IMR-90 (cell line): ENCODE measurements around the gene PITPNM1. TPM values are rescaled to one million over a fixed set of nuclear protein-coding genes. Genes with fewer than 3 reads are reported as not detected.

Experiments
- ATAC-seq: fragments of 200-7000 bp; cut with Tn5 transposase; 2 replicates; pipeline ENCODE4 v1.9.1; 2020; ENCODE audit warnings: low read depth, mild to moderate bottlenecking, moderate library complexity
- BruUV-seq: library from RNA; stranded (reverse); fragments of 400-500 nt; replicated peaks from 2 replicates; lab custom pipeline; 2021; lab: Mats Ljungman, UMichigan
- CTCF ChIA-PET: fragments of 300-600 bp; formaldehyde crosslinking; extraction: SDS; loops from one replicate; lab custom pipeline; 2021; ENCODE audit warnings: antibody characterized with exemption; lab: Yijun Ruan, JAX
- POLR2A ChIA-PET: fragments of 300-600 bp; sonication (Branson Sonifier 250); formaldehyde crosslinking; loops from one replicate; lab custom pipeline; 2022; ENCODE audit warnings: antibody characterized with exemption; ENCODE audit not compliant: unreplicated experiment; lab: Charles Lee
- DNase-seq: peaks from one replicate; pipeline ENCODE4 v3.0.0; 2013
- H2AFZ ChIP-seq: replicated peaks from 2 replicates; pipeline ENCODE3; 2013; ENCODE audit warnings: low read length, mild to moderate bottlenecking; ENCODE audit not compliant: poor library complexity
- H2AK5ac ChIP-seq: 2 replicates; pipeline ENCODE4 v1.6.1; 2013; ENCODE audit warnings: low read depth, low read length, inconsistent platforms
- H2AK9ac ChIP-seq: replicated peaks from 2 replicates; pipeline ENCODE3; 2013; ENCODE audit warnings: mild to moderate bottlenecking, low read depth, low read length, moderate library complexity; ENCODE audit not compliant: poor library complexity
- H2BK120ac ChIP-seq: 2 replicates; pipeline ENCODE4 v1.6.1; 2013; ENCODE audit warnings: low read depth, low read length, inconsistent platforms
- H2BK15ac ChIP-seq: 3 replicates; pipeline ENCODE4 v1.6.1; 2013; ENCODE audit warnings: low read depth, low read length, inconsistent platforms
- H2BK20ac ChIP-seq: 2 replicates; pipeline ENCODE4 v1.6.1; 2013; ENCODE audit warnings: low read depth, mild to moderate bottlenecking, inconsistent platforms, low read length, moderate library complexity
- H2BK5ac ChIP-seq: 2 replicates; pipeline ENCODE4 v1.6.1; 2013; ENCODE audit warnings: mild to moderate bottlenecking, low read depth, low read length, inconsistent platforms; ENCODE audit not compliant: poor library complexity, severe bottlenecking
- H3K14ac ChIP-seq: replicated peaks from 2 replicates; pipeline ENCODE4 v1.6.1; 2013; ENCODE audit warnings: low read depth, low read length, inconsistent platforms
- H3K18ac ChIP-seq: 2 replicates; pipeline ENCODE4 v1.6.1; 2013; ENCODE audit warnings: low read depth, low read length, control low read depth
- H3K23ac ChIP-seq: 2 replicates; pipeline ENCODE4 v1.6.1; 2013; ENCODE audit warnings: low read depth, low read length, inconsistent platforms
- H3K27ac ChIP-seq: 2 replicates; pipeline ENCODE4 v1.5.1; 2013; ENCODE audit warnings: mild to moderate bottlenecking, control low read depth, low read length; ENCODE audit not compliant: insufficient read depth
- H3K27me3 ChIP-seq: 2 replicates; pipeline ENCODE4 v1.6.1; 2013; ENCODE audit warnings: low read length; ENCODE audit not compliant: control insufficient read depth, insufficient read depth
- H3K36me3 ChIP-seq: 2 replicates; pipeline ENCODE4 v1.6.1; 2013; ENCODE audit warnings: low read length, mixed read lengths; ENCODE audit not compliant: control insufficient read depth, insufficient read depth
- H3K4ac ChIP-seq: 2 replicates; pipeline ENCODE4 v1.6.1; 2013; ENCODE audit warnings: low read depth, low read length, inconsistent platforms
- H3K4me1 ChIP-seq: 2 replicates; pipeline ENCODE4 v1.6.1; 2013; ENCODE audit warnings: low read length, mixed read lengths; ENCODE audit not compliant: control insufficient read depth, insufficient read depth
- H3K4me2 ChIP-seq: 2 replicates; pipeline ENCODE4 v1.6.1; 2013; ENCODE audit warnings: low read depth, mild to moderate bottlenecking, control low read depth, low read length, moderate library complexity
- H3K4me3 ChIP-seq: 2 replicates; pipeline ENCODE4 v1.5.1; 2013; ENCODE audit warnings: low read depth, mild to moderate bottlenecking, control low read depth, low read length, moderate library complexity; ENCODE audit not compliant: insufficient read depth
- H3K56ac ChIP-seq: 2 replicates; pipeline ENCODE4 v1.6.1; 2013; ENCODE audit warnings: low read length, inconsistent platforms; ENCODE audit not compliant: insufficient read depth; ENCODE audit errors: extremely low read depth
- H3K79me1 ChIP-seq, 2 experiments: 2 replicates each; pipeline ENCODE4 v1.6.1; 2013; ENCODE audit warnings: low read length in 2 of 2, inconsistent platforms in 1 of 2, low read depth in 1 of 2
- H3K9ac ChIP-seq: 2 replicates; pipeline ENCODE4 v1.6.1; 2013; ENCODE audit warnings: low read depth, low read length, control low read depth
- H3K9me1 ChIP-seq: 2 replicates; pipeline ENCODE4 v1.6.1; 2013; ENCODE audit warnings: low read length, inconsistent platforms; ENCODE audit not compliant: insufficient read depth
- H3K9me3 ChIP-seq: 2 replicates; pipeline ENCODE4 v1.6.1; 2013; ENCODE audit warnings: low read length; ENCODE audit not compliant: control insufficient read depth, insufficient read depth
- H4K20me1 ChIP-seq: 2 replicates; pipeline ENCODE4 v1.6.1; 2013; ENCODE audit warnings: low read length, inconsistent platforms; ENCODE audit not compliant: insufficient read depth
- H4K5ac ChIP-seq: 2 replicates; pipeline ENCODE4 v1.6.1; 2013; ENCODE audit warnings: mild to moderate bottlenecking, low read depth, low read length, control low read depth
- H4K8ac ChIP-seq, 2 experiments: 2 replicates each; pipeline ENCODE4 v1.6.1; 2013; ENCODE audit warnings: low read depth in 2 of 2, low read length in 2 of 2, control low read depth in 1 of 2, inconsistent platforms in 1 of 2
- H4K91ac ChIP-seq: 2 replicates; pipeline ENCODE4 v1.6.1; 2013; ENCODE audit warnings: low read depth, low read length, inconsistent platforms; ENCODE audit not compliant: insufficient read depth
- CEBPB ChIP-seq: IDR thresholded peaks from 2 replicates; pipeline ENCODE4 v1.6.1; 2012; ENCODE audit warnings: low read depth, low read length, improper control_type of control experiment
- SMC3 ChIP-seq: fragments of 150-350 bp; IDR thresholded peaks from 2 replicates; pipeline ENCODE4 v1.6.1; 2016; ENCODE audit warnings: low read depth, mild to moderate bottlenecking, antibody characterized with exemption, low read length, moderate library complexity
- USF2 ChIP-seq: fragments of 150-350 bp; IDR thresholded peaks from 2 replicates; pipeline ENCODE4 v1.6.1; 2017; ENCODE audit warnings: mild to moderate bottlenecking, antibody characterized with exemption, low read length, low read depth
- WGBS, 2 experiments: methylation state at CpG; one replicate each; pipeline versions ENCODE4 v1.1.5 to v1.1.7; 2013; ENCODE audit warnings: missing lambda C conversion rate in 2 of 2; ENCODE audit not compliant: insufficient read length in 1 of 2; ENCODE audit errors: extremely low coverage in 2 of 2; 5-methylcytosine and 5-hydroxymethylcytosine counted together
- dilution Hi-C: fragments of 300-500 bp; cut with HindIII; formaldehyde crosslinking; loops from one replicate; pipeline ENCODE4 v1.14.3; 2018; ENCODE audit warnings: low sequenced_read_pairs; ENCODE audit not compliant: unreplicated experiment
- in situ Hi-C: fragments of 300-500 bp; cut with MboI; formaldehyde crosslinking; loops from 3 replicates; pipeline ENCODE4 v1.14.3; 2019; ENCODE audit warnings: low sequenced_read_pairs, inconsistent platforms, mixed read lengths
- intact Hi-C: fragments of 100-400 bp; cut with micrococcal nuclease; formaldehyde crosslinking; loops from 2 replicates; pipeline ENCODE4 v1.10.0; 2022
- polyA plus RNA-seq, 3 experiments: library from polyadenylated mRNA; depleted of rRNA; stranded (reverse); fragments of >200 nt; gene quantifications; 2 replicates each; pipeline ENCODE4 v1.2.3, GENCODE V29; 2012; ENCODE audit warnings: low replicate concordance in 1 of 3
- total RNA-seq: library from RNA; depleted of rRNA; stranded (reverse); fragments of >200 nt; gene quantifications from 2 replicates; pipeline ENCODE4 v1.2.3, GENCODE V29; 2012
- TF ChIP-seq, protein P1 (sequence below): fragments of 150-350 bp; IDR thresholded peaks from 2 replicates; pipeline ENCODE4 v1.6.1; 2016; ENCODE audit warnings: low read depth, mild to moderate bottlenecking, low read length, moderate library complexity, borderline replicate concordance

PITPNM1 gene
- total and polyA plus RNA-seq, 2 of the 4 experiments (the other 2 are of a cell fraction) = 5.0 to 15.4 TPM

DNA sequence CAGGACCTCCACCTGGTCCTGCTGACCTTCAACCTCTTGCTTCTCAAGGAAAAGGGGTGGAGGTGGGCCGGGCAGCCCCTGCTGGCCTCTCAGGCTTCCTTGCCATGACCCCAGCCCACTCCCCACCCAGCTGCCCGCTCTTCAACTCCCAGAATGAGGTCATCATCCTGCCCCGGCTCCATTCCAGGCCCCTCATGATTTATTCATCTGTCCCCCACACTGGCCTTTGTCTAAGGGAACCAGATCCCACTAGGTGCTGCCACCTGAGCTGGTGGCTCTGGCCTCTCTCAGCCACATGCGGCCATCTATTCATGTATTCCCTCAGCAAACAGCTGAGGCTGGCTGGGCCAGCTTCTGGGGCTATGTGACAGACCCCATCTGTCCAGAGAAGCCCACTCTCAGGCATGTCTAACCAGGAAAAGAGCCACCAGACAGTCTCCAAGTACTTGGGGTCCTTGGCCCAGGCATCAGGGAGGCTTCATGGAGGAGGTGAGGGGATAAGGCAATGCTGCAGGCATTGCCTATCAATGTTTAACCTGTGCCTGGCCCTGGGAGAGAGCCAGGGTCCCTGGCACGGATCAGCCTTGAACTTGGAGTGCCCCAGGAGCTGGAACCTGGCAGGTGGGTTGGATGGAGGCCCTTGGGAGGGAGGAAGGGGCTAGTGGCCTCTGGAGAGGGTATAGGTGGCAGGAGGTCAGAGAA, 20.3 kb upstream of the PITPNM1 start:
- Histone ChIP-seq H3K4ac (no peak overlapping the region), H4K8ac (no peak overlapping the region), H2BK5ac (no peak overlapping the region), H3K14ac (no peak overlapping the region; the same call in 1 of the 2 replicates), H4K91ac (no peak overlapping the region), H3K79me1 (no peaks in the 10 kb centered on the region), H3K4me2 (no peak overlapping the region), H2BK120ac (no peak overlapping the region), H3K9me1 (no peaks in the 10 kb centered on the region), H3K9ac (no peak overlapping the region), H3K27ac (no peak overlapping the region), H3K9me3 (no peaks in the 10 kb centered on the region), H3K56ac (no peak overlapping the region), H2AFZ (no peak overlapping the region), H3K4me1 (no peaks in the 10 kb centered on the region), H4K20me1 (no peaks in the 10 kb centered on the region), H2BK20ac (no peak overlapping the region), H2BK15ac (no peak overlapping the region), H3K23ac (no peak overlapping the region), H2AK9ac (no peak overlapping the region), H3K18ac (no peak overlapping the region), H3K4me3 (no peak overlapping the region), H3K27me3 (peaks cover 16% of the 10 kb centered on the region), H2AK5ac (no peak overlapping the region), H4K5ac (no peak overlapping the region), H3K36me3 (no peaks in the 10 kb centered on the region)
- DNase-seq (no peak), ATAC-seq (no peak)
- CTCF ChIA-PET = no interaction called here
- in situ Hi-C loops (no loop called here), dilution Hi-C loops (no loop called here), intact Hi-C loops (no loop called here)
- no peak for TF ChIP-seq CEBPB
- TF ChIP-seq, protein P1, sequence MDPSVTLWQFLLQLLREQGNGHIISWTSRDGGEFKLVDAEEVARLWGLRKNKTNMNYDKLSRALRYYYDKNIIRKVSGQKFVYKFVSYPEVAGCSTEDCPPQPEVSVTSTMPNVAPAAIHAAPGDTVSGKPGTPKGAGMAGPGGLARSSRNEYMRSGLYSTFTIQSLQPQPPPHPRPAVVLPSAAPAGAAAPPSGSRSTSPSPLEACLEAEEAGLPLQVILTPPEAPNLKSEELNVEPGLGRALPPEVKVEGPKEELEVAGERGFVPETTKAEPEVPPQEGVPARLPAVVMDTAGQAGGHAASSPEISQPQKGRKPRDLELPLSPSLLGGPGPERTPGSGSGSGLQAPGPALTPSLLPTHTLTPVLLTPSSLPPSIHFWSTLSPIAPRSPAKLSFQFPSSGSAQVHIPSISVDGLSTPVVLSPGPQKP = no peak
- TF ChIP-seq SMC3 = no peak
- TF ChIP-seq USF2 = no peak
- POLR2A ChIA-PET = no interaction called here
- 20% methylated on average over 3 of the region's 5 CpGs; no CpG with 5 or more reads in 1 of the 2 experiments for WGBS, 2 experiments
- no TSS peak for BruUV-seq
